GM12864 (cell line): Measurements from ENCODE around the gene JARID2.

Experiments used
- DNase-seq: peaks from one replicate; pipeline ENCODE4 v3.0.0-alpha.2; 2011; ENCODE audit warnings: low read depth
- H3K4me3 ChIP-seq: 2 replicates; pipeline ENCODE4 v1.5.1; 2011; ENCODE audit warnings: mild to moderate bottlenecking, low read depth, low read length, control low read depth
- CTCF ChIP-seq: IDR thresholded peaks from 2 replicates; pipeline ENCODE4 v1.5.1; 2011; ENCODE audit warnings: low read depth, mild to moderate bottlenecking, moderate library complexity, low read length, control low read depth, inconsistent platforms; ENCODE audit errors: missing control alignments

Gene JARID2

GRCh38 chr6:15521582-15521981, 275.7 kb downstream of the JARID2 start:
- TF ChIP-seq CTCF, result no peak
- no peak overlapping the region for H3K4me3 ChIP-seq

GRCh38 chr6:15522026-15522425, 276.2 kb downstream of the JARID2 start:
- TF ChIP-seq CTCF, result no peak
- no peak for DNase-seq
- no peak overlapping the region for H3K4me3 ChIP-seq

More at GRCh38 chr6:15521582-15521981, 275.7 kb downstream of the JARID2 start:
- DNase-seq, result no peak

GRCh38 chr6:15522427-15522826, 276.6 kb downstream of the JARID2 start:
- DNase-seq, result no peak
- no peak overlapping the region for H3K4me3 ChIP-seq
- TF ChIP-seq CTCF, result no peak

- no peak for DNase-seq
- H3K4me3 ChIP-seq, result no peak overlapping the region
Observed at GRCh38 chr6:15522856-15523529, 277.1 kb downstream of the JARID2 start.

GRCh38 chr6:15523679-15524630, 278.1 kb downstream of the JARID2 start:
- no peak for DNase-seq
- TF ChIP-seq CTCF, result no peak
- no peak overlapping the region for H3K4me3 ChIP-seq

More at GRCh38 chr6:15522856-15523529, 277.1 kb downstream of the JARID2 start:
- TF ChIP-seq CTCF, result no peak

- TF ChIP-seq CTCF, result no peak
- no peak overlapping the region for H3K4me3 ChIP-seq
- DNase-seq, result no peak
Observed at GRCh38 chr6:15524861-15525401, 279.1 kb downstream of the JARID2 start.
